ENCODE data around the gene CTNNA2. TPM values are rescaled to one million over a fixed set of nuclear protein-coding genes. Genes with fewer than 3 reads are reported as not detected.

Gene CTNNA2
- total RNA-seq, 1 donor from 2014 or later: not detected

- DNase-seq (ENCODE audit: low spot score): no peak
Measured at GRCh38 chr2:79611448-79612016, 98.7 kb downstream of the CTNNA2 start.

GRCh38 chr2:79612999-79613398 is 100.1 kb downstream of the CTNNA2 start:
- DNase-seq (ENCODE audit: low spot score): no peak

- no peak for DNase-seq (ENCODE audit: low spot score)
Measured at GRCh38 chr2:79619442-79619841, 106.6 kb downstream of the CTNNA2 start.

- DNase-seq (ENCODE audit: low spot score): no peak
Measured at GRCh38 chr2:79619976-79620375, 107.1 kb downstream of the CTNNA2 start.

- no peak for DNase-seq (ENCODE audit: low spot score)
Measured at GRCh38 chr2:79620679-79621078, 107.8 kb downstream of the CTNNA2 start.

GRCh38 chr2:79621252-79621651 is 108.4 kb downstream of the CTNNA2 start:
- DNase-seq (ENCODE audit: low spot score): no peak

- no peak for DNase-seq (ENCODE audit: low spot score)
Measured at GRCh38 chr2:79621755-79622154, 108.9 kb downstream of the CTNNA2 start.

- DNase-seq (ENCODE audit: low spot score): no peak
Measured at GRCh38 chr2:79622508-79622907, 109.7 kb downstream of the CTNNA2 start.

- no peak for DNase-seq (ENCODE audit: low spot score)
Measured at GRCh38 chr2:79627237-79627636, 114.4 kb downstream of the CTNNA2 start.

- no peak for DNase-seq (ENCODE audit: low spot score)
Measured at GRCh38 chr2:79630060-79630459, 117.2 kb downstream of the CTNNA2 start.

GRCh38 chr2:79630972-79631557 is 118.2 kb downstream of the CTNNA2 start:
- no peak for DNase-seq (ENCODE audit: low spot score)

GRCh38 chr2:79638410-79638809 is 125.6 kb downstream of the CTNNA2 start:
- no peak for DNase-seq (ENCODE audit: low spot score)

GRCh38 chr2:79638954-79639353 is 126.1 kb downstream of the CTNNA2 start:
- DNase-seq (ENCODE audit: low spot score): no peak

- DNase-seq (ENCODE audit: low spot score): no peak
Measured at GRCh38 chr2:79640001-79640400, 127.2 kb downstream of the CTNNA2 start.

GRCh38 chr2:79649531-79649930 is 136.7 kb downstream of the CTNNA2 start:
- DNase-seq (ENCODE audit: low spot score): no peak

GRCh38 chr2:79660557-79660956 is 147.7 kb downstream of the CTNNA2 start:
- no peak for DNase-seq (ENCODE audit: low spot score)

- no peak for DNase-seq (ENCODE audit: low spot score)
Measured at GRCh38 chr2:79665091-79665490, 152.2 kb downstream of the CTNNA2 start.

- no peak for DNase-seq (ENCODE audit: low spot score)
Measured at GRCh38 chr2:79666430-79666829, 153.6 kb downstream of the CTNNA2 start.

GRCh38 chr2:79669714-79670113 is 156.9 kb downstream of the CTNNA2 start:
- no peak for DNase-seq (ENCODE audit: low spot score)

GRCh38 chr2:79670198-79670597 is 157.3 kb downstream of the CTNNA2 start:
- DNase-seq (ENCODE audit: low spot score): no peak

GRCh38 chr2:79686884-79687283 is 174.0 kb downstream of the CTNNA2 start:
- no peak for DNase-seq (ENCODE audit: low spot score)

GRCh38 chr2:79695248-79695647 is 182.4 kb downstream of the CTNNA2 start:
- DNase-seq (ENCODE audit: low spot score): no peak

GRCh38 chr2:79697200-79697599 is 184.3 kb downstream of the CTNNA2 start:
- DNase-seq (ENCODE audit: low spot score): no peak

All from mesenteric fat pad (tissue), 1 donor.